Glutamatergic neuron (in vitro differentiated cells): Measurements from ENCODE around the gene FRMD4A. TPM values are rescaled to one million over a fixed set of nuclear protein-coding genes. Genes with fewer than 3 reads are reported as not detected.

Experiments used
- DNase-seq: peaks from one replicate; pipeline ENCODE4 v3.0.0; 2022
- H3K27ac Mint-ChIP-seq: one replicate; pipeline ENCODE4 v1.8.0; 2020; ENCODE audit warnings: mild to moderate bottlenecking, mixed read lengths, inconsistent platforms; ENCODE audit not compliant: unreplicated experiment
- H3K27me3 Mint-ChIP-seq: one replicate; pipeline ENCODE4 v1.8.0; 2020; ENCODE audit warnings: mild to moderate bottlenecking, moderate library complexity, mixed read lengths, inconsistent platforms; ENCODE audit not compliant: unreplicated experiment
- H3K36me3 Mint-ChIP-seq: one replicate; pipeline ENCODE4 v1.8.0; 2020; ENCODE audit warnings: mild to moderate bottlenecking, mixed read lengths, inconsistent platforms; ENCODE audit not compliant: unreplicated experiment
- H3K4me1 Mint-ChIP-seq: one replicate; pipeline ENCODE4 v1.8.0; 2020; ENCODE audit warnings: mild to moderate bottlenecking, low read depth, mixed read lengths, inconsistent platforms; ENCODE audit not compliant: unreplicated experiment
- H3K4me3 Mint-ChIP-seq: one replicate; pipeline ENCODE4 v1.8.0; 2020; ENCODE audit warnings: mild to moderate bottlenecking, mixed read lengths, inconsistent platforms; ENCODE audit not compliant: unreplicated experiment
- H3K9me3 Mint-ChIP-seq: one replicate; pipeline ENCODE4 v1.8.0; 2020; ENCODE audit warnings: mild to moderate bottlenecking, moderate library complexity, mixed read lengths, inconsistent platforms; ENCODE audit not compliant: unreplicated experiment
- total RNA-seq: library from RNA; stranded (reverse); fragmentation: NEBNext Ultra II Directional; extraction: Animal tissue kit (Norgen Biotek cat#: 25700); gene quantifications from one replicate; pipeline ENCODE4 v1.2.1, GENCODE V29; 2021; ENCODE audit not compliant: unreplicated experiment
- TF ChIP-seq, protein P1 (sequence below): fragments of 200-600 bp; sonication (generic); IDR thresholded peaks from one replicate; pipeline ENCODE4 v1.5.0; 2021; ENCODE audit not compliant: partially characterized antibody, unreplicated experiment

Gene FRMD4A
- total RNA-seq, 1 donor from 2014 or later: 70.6 TPM

DNA sequence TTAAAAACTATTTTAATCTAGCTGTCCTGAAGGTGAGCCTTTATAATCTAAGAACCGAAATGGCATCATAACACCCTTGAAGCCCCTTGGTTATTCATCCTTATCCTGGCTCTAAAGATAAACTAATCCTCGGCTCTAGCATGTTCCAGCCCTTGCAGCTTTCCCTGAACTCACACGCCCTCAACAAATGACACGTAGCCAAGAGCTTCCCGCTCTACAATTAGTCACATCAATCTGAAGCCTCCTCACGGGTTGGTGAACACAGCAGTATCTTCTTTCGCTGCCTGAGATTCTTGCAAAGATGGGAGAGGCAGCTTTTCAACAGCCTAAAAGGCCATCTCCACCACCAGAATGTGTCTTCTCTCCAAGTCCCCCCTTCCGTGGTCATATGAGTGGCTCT, 4.1 kb downstream of the FRMD4A start:
- DNase-seq: no peak
- no peak overlapping the region for H3K27ac Mint-ChIP-seq
- H3K4me3 Mint-ChIP-seq: no peak overlapping the region
- no peaks in the 10 kb centered on the region for H3K36me3 Mint-ChIP-seq
- H3K4me1 Mint-ChIP-seq: peaks cover 4% of the 10 kb centered on the region
- TF ChIP-seq, protein P1, sequence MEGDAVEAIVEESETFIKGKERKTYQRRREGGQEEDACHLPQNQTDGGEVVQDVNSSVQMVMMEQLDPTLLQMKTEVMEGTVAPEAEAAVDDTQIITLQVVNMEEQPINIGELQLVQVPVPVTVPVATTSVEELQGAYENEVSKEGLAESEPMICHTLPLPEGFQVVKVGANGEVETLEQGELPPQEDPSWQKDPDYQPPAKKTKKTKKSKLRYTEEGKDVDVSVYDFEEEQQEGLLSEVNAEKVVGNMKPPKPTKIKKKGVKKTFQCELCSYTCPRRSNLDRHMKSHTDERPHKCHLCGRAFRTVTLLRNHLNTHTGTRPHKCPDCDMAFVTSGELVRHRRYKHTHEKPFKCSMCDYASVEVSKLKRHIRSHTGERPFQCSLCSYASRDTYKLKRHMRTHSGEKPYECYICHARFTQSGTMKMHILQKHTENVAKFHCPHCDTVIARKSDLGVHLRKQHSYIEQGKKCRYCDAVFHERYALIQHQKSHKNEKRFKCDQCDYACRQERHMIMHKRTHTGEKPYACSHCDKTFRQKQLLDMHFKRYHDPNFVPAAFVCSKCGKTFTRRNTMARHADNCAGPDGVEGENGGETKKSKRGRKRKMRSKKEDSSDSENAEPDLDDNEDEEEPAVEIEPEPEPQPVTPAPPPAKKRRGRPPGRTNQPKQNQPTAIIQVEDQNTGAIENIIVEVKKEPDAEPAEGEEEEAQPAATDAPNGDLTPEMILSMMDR: no peak
- no peaks in the 10 kb centered on the region for H3K9me3 Mint-ChIP-seq
- H3K27me3 Mint-ChIP-seq: no peaks in the 10 kb centered on the region

DNA sequence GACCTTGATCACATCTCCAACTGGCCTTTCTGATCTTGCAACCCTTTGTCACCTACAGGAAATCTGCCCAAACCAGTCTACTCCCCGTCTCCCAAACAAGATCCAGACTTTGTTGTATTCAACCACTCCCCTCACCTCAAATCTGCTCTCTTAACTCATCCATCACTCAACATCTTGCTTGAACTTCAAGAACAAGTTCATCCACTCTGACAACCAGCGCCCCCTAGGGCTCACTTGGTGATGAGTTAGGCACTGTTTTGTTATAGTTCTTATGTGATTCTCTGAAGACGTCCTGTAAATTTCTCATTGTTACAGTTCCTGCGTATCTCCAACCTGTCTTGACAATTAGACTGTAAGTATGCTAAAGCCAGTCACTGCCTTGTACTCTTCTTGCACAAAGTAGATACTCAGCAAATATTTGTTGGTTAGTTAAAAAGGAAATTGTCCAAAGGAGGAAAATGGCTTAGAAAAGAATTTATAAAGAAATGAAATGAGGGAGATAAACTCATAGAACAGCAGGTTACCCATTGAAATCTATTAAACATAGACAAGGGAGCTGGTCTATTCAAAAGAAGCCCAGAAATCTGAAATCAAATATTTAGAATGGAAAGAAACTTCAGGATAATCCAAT, 5.3 kb downstream of the FRMD4A start:
- no peaks in the 10 kb centered on the region for H3K9me3 Mint-ChIP-seq
- H3K27me3 Mint-ChIP-seq: no peaks in the 10 kb centered on the region
- no peaks in the 10 kb centered on the region for H3K36me3 Mint-ChIP-seq
- TF ChIP-seq, protein P1: peak; percentile 62
- peak; percentile 70 for DNase-seq
- H3K4me1 Mint-ChIP-seq: peaks cover under 1% of the 10 kb centered on the region
- H3K4me3 Mint-ChIP-seq: no peak overlapping the region
- H3K27ac Mint-ChIP-seq: no peak overlapping the region

DNA sequence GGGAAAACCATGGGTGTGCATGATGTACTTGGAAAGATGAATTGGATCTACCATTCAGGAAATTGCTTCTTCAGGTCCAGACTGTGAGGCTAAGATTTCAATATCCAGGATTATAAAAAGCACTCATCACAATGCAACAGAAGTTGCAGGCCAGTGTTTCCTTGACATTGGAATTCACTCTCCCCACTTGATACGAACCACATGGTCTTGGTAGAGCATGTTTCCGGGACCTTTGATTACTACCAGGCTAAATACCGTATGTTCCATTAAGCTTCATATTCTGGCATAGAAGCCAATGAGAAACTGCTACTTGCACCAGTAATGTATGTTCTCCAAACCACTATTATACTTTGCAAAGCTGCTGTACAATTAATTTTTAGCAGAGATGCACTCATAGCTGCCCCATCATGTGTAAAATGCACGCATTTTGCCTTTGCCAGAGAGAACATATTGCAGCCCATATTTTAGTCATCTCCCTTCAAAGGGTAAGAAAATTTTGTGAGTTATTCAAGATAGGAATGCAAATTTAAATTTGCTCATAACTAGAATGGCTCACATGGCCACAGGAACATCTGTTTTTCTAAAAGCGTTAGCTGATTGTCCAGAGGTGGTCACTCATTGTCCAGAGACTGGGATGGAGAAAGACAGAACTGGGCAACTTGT, 8.1 kb downstream of the FRMD4A start:
- Mint-ChIP-seq H3K27me3 (peaks cover 3% of the 10 kb centered on the region), H3K4me1 (peaks cover 3% of the 10 kb centered on the region), H3K9me3 (no peaks in the 10 kb centered on the region), H3K36me3 (no peaks in the 10 kb centered on the region), H3K4me3 (no peak overlapping the region), H3K27ac (no peak overlapping the region)
- DNase-seq: no peak
- TF ChIP-seq, protein P1: no peak

DNA sequence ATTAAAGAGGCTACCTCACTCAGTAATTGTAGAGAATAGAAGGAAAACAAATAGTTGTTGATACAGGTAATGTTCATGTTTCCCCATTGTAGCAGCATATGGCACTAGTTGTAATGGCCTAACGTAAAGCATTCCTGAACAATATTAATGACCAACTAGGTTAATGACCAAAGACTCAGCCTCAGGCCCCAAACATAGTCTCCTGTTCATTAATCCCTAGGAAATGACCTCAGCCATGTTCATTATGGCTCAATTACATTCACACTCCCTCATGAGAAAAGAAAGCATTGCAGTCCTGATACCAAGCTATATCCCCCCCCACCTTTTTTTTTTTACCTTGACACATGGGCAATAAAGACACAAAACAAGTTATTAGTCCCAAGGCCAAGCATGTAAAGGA, 12.7 kb downstream of the FRMD4A start:
- Mint-ChIP-seq H3K9me3 (no peaks in the 10 kb centered on the region), H3K27me3 (peaks cover 5% of the 10 kb centered on the region), H3K4me1 (peaks cover 4% of the 10 kb centered on the region), H3K36me3 (peaks cover 7% of the 10 kb centered on the region), H3K27ac (no peak overlapping the region), H3K4me3 (no peak overlapping the region)
- TF ChIP-seq, protein P1: no peak
- DNase-seq: no peak

DNA sequence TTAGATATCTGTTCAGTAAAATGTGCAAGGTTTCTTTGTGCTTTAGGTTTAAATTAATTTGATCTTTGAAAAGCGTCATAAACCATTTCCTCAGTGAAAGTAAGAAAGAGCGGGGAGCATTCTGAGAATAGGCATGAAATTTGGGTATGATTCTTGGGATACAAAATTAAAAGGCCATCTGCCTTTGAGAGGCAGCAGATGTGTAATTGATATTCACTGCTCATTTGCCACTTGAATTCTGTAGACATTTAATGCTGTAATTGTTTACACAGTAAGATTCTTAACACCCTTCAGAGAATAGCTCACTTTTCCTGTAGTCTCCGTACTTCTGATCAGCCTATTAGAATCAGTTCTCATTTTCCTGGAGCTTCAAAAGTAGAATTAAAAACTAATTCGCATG, 18.7 kb downstream of the FRMD4A start:
- no peak for DNase-seq
- peak overlapping the region; percentile 53 for H3K4me3 Mint-ChIP-seq
- peaks cover 6% of the 10 kb centered on the region for H3K9me3 Mint-ChIP-seq
- peaks cover 15% of the 10 kb centered on the region for H3K4me1 Mint-ChIP-seq
- H3K27me3 Mint-ChIP-seq: peaks cover 7% of the 10 kb centered on the region
- H3K27ac Mint-ChIP-seq: peak overlapping the region; percentile 56
- TF ChIP-seq, protein P1: no peak
- peaks cover 7% of the 10 kb centered on the region for H3K36me3 Mint-ChIP-seq
